ENCODE measurements around the gene LMAN2. TPM values are rescaled to one million over a fixed set of nuclear protein-coding genes. Genes with fewer than 3 reads are reported as not detected.
A peak's percentile ranks its signal among the peaks of the same experiment; 100 is the strongest.

LMAN2 gene
- total RNA-seq, 2 donors from 2014 or later, result 72.4 to 95.7 TPM

DNA sequence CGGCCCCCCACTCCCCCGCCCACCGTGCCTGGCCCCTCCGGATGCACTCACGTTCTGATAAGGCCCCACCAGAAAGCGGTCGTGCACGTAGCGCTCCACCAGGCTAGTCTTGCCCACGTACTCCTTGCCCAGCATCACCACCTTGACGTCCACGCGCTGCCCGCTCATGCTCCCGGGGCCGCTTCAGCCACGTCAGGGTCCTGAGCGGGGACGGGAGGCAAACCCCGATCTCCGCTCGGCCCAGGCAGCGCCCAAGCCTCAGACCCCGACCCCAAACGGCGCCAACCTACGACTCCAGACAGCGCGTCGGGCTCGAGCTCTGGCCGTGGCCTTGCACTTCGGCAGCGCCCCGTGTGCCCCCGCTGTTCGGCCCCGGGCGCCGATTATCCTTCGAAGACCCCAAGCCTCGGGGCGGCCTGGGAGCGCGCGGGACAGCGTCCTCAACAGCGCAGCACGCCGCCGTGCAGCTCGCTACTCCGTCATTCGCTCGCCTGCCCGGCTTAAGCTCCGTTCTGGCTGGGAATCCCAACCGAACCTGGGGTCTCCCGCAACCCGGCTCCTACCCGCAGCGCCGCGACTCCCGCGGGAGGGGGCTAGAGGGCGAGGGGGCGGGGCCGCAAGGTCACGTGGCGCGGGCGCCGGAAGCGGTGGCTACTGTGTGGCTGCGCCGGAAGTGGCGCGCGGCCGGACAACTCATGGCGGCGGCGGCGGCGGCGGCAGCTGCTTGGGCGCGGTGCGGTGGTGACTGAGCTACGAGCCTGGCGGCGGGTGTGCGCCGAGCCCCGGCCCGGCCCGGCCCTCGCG lies 48.1 kb downstream of the LMAN2 start, which contains the start of the genes PRELID1 and RAB24:
PRELID1 (plus strand) TSS at position 679 of the 804 bp plus-strand sequence. CDS start 187 bp downstream, outside the sequence.
RAB24 (minus strand) TSS at position 599 of the 804 bp plus-strand sequence; CDS start at position 168, 431 bp downstream.
- peak; percentile 97 for DNase-seq (ENCODE audit: low spot score)
- intact Hi-C loops (cut with DNase I), result no loop called here

GRCh38 chr5:177302354-177303110 lies 48.9 kb downstream of the LMAN2 start:
- no peak for DNase-seq (ENCODE audit: low spot score)
- intact Hi-C loops (cut with DNase I), result no loop called here

DNA sequence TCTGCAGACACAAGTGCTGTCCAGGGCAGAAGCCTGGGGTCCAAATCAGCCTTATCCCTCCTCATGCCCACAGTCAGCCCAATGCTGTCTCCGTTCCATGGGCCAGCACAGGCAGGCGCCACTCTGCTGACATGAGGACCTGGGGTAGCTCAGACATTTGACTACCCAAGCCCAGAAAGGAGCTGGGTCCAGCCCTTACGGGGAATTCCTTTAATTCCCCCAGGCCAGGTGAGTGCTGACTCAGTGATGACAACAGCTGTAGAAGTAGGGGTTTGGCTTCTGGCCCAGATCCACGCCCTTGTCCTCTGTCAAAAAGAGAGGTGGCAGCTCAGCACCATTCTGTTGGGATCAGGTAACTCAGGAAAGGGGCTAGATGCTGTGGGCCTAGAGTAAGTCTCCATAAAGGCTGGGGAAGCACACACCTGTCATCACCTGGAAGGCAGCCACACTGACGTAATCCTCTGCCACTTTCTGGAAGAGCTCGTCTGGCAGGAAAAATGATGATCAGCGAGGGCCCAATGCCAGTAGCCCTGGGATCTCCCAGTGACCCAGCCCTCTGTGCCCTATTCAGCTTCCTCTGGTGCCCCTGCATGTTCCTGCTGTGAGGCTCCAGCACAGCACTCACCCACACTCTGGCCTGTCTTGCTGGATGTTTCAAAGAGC lies 49.8 kb downstream of the LMAN2 start:
- DNase-seq (ENCODE audit: low spot score), result no peak
- intact Hi-C loops (cut with DNase I), result no loop called here

- no peak for DNase-seq (ENCODE audit: low spot score)
- intact Hi-C loops (cut with DNase I), result no loop called here
Measured at GRCh38 chr5:177300951-177301350, 50.5 kb downstream of the LMAN2 start.

DNA sequence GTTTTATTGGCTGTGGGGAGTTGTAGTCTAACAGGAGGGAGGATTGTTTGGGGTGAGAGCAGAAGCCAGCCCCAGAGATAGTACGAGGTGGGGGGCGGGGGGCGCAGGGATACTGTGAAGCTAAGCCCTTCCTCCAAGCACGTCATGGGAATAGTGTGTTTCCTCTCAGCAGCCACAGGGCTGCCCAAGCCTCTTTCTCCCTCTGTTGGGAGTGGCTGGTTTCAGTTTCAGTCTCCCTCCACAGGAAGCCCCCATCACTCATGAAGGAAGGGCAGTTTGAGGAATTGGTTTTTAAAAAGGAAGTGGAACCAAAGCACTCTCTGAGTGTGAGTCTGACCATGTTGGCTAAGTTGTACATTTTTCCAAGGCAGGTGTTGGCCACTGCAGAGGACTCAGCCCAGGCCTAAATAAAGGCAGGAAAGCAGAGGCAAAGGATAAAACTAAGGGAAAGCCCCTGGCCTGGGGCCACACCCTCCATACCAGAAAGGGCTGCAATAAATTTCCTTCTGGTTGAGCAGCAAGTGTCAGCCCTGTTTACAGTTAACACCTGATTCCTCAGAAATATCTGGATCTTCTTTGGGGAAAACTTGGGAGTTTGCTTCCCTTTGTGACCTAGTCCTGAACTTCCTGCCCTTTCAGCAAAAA lies 51.1 kb downstream of the LMAN2 start:
- intact Hi-C loops (cut with DNase I), result no loop called here
- DNase-seq (ENCODE audit: low spot score), result peak; percentile 87

- DNase-seq (ENCODE audit: low spot score), result no peak
- intact Hi-C loops (cut with DNase I), result no loop called here
Measured at GRCh38 chr5:177299697-177300096, 51.8 kb downstream of the LMAN2 start.

DNA sequence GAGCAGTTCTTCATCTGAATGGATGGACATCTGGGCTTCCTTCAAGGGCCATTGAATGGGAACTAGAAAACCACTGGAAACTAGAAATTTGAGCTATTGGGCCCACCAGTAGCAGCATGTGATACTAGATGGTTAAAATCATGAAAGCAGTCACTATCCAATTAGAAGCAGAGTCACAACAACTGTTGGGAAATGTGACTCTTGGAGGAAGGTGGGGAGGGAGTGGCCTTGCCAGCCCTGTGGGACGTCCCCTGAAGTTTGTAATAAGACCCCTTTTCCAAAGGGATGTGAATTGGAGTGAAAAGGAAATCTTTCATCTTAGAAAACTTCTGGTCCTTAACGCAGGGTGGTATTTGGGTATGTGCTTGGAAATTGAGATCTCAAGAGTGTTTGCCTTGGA lies 53.5 kb downstream of the LMAN2 start:
- intact Hi-C loops (cut with DNase I), result no loop called here
- DNase-seq (ENCODE audit: low spot score), result no peak

GRCh38 chr5:177296581-177296980 lies 54.9 kb downstream of the LMAN2 start:
- intact Hi-C loops (cut with DNase I), result no loop called here
- peak; percentile 75 for DNase-seq (ENCODE audit: low spot score)

- peak; percentile 62 for DNase-seq (ENCODE audit: low spot score)
- intact Hi-C loops (cut with DNase I), result no loop called here
Measured at GRCh38 chr5:177295924-177296323, 55.5 kb downstream of the LMAN2 start.

DNA sequence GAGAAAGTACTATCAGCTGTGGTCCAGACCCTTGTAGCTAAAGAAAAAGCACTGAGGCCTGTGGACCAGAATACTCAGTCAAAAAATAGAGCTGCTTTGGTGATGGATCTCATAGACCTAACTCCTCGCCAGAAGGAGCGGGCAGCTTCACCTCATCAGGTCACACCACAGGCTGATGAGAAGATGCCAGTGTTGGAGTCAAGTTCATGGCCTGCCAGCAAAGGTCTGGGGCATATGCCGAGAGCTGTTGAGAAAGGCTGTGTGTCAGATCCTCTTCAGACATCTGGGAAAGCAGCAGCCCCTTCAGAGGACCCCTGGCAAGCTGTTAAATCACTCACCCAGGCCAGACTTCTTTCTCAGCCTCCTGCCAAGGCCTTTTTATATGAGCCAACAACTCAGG lies 56.8 kb downstream of the LMAN2 start:
- intact Hi-C loops (cut with DNase I), result no loop called here
- DNase-seq (ENCODE audit: low spot score), result peak; percentile 40

GRCh38 chr5:177293819-177294581 lies 57.5 kb downstream of the LMAN2 start:
- peak; percentile 69 for DNase-seq (ENCODE audit: low spot score)
- intact Hi-C loops (cut with DNase I), result no loop called here

- intact Hi-C loops (cut with DNase I), result no loop called here
- DNase-seq (ENCODE audit: low spot score), result no peak
Measured at GRCh38 chr5:177291735-177292134, 59.7 kb downstream of the LMAN2 start.

DNA sequence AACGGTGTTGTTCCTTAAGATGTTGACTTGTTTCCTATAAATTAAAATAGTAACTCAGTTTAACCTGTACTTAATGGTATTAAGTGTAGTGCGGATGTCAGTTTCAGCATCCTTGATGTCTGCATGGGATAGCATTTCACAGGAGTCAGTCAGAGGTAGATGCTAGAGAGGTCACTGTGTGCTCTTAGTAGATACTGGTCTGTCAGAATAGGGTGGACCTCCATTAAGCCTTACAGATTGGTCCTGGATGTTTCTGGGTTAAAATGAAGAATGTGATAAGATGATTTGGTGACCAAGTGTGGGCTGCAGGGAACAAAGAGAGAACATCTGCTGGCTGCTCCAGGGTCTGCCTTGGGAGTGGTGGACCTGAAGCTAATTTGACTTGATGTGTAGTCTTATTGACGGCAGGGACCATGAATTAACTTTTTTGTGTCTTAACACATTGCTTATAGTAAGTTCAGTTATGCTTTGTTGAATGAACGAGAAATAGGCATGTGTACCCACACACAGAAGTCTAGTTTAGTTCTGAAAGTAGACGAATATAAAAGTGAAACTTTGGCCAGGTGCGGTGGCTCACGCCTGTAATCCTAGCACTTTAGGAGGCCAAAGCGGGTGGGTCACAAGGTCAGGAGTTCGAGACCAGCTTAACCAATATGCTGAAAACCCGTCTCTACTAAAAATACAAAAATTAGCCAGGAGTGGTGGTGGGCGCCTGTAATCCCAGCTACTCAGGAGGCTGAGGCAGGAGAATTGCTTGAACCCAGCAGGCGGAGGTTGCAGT lies 60.5 kb downstream of the LMAN2 start:
- DNase-seq (ENCODE audit: low spot score), result no peak
- intact Hi-C loops (cut with DNase I), result no loop called here

GRCh38 chr5:177288191-177288590 lies 63.3 kb downstream of the LMAN2 start:
- intact Hi-C loops (cut with DNase I), result no loop called here
- DNase-seq (ENCODE audit: low spot score), result no peak
